ENCODE data around the gene ASPRV1. TPM values are rescaled to one million over a fixed set of nuclear protein-coding genes. Genes with fewer than 3 reads are reported as not detected.

ASPRV1 gene
- polyA plus RNA-seq, 3 donors, result 0.25 to 0.52 (median 0.27) TPM

GRCh38 chr2:69914950-69915945 lies 46.2 kb downstream of the ASPRV1 start, which contains the start of gene MXD1:
Gene MXD1, plus strand, starts transcription at chr2:69915109. Its CDS starts 222 bp downstream, at chr2:69915331.
- no peaks in the 10 kb centered on the region for H3K27me3 Mint-ChIP-seq (ENCODE audit: low read depth in 3 of 3)
- H3K36me3 Mint-ChIP-seq, result peaks cover 36 to 47% of the 10 kb centered on the region in 2 donors
- TF ChIP-seq CTCF (IDR thresholded peaks at IDR 0.05), result no peak
- DNase-seq, result peak in 2 of 3 donors; percentile 21 to 43
- peaks cover 29% of the 10 kb centered on the region for H3K4me1 Mint-ChIP-seq
- H3K4me1 ChIP-seq (ENCODE audit: control insufficient read depth in 1 of 2, insufficient read depth in 2 of 2, low read length in 2 of 2), result peaks cover 37 to 51% of the 10 kb centered on the region in 2 donors
- H2AFZ ChIP-seq (ENCODE audit: insufficient read depth, low read depth, low read length, poor library complexity, severe bottlenecking), result peak within 1 kb of the TSS; percentile 66
- no peaks in the 10 kb centered on the region for H3K27me3 ChIP-seq (ENCODE audit: control insufficient read depth in 2 of 2, insufficient read depth in 2 of 2, low read length in 2 of 2)
- peak within 1 kb of the TSS; percentile 92 for H3K9ac ChIP-seq (ENCODE audit: insufficient read depth, low read length, poor library complexity, severe bottlenecking)
- H4K20me1 ChIP-seq (ENCODE audit: insufficient read depth, low read length), result peaks cover 18% of the 10 kb centered on the region
- under 1% methylated on average over 76 of the region's 81 CpGs for WGBS (ENCODE audit: insufficient coverage)
- intact Hi-C loops (cut with micrococcal nuclease), result loop anchor here (1.0 to 5.0 kb wide), 7 partner anchors 32 to 387 kb away; partner anchors contain the start of genes FAM136A (in 2 of the 2), PCBP1 (in 2 of the 2) and C2orf42 (in 1 of the 2)
- H3K9me3 ChIP-seq (replicated peaks in 1 of 2; ENCODE audit: control insufficient read depth in 1 of 2, insufficient read depth in 1 of 2, low read length in 2 of 2), result no peaks in the 10 kb centered on the region
- peak within 1 kb of the TSS; percentile 85 to 98 (median 88) for H3K4me3 ChIP-seq (replicated peaks in 1 of 3; ENCODE audit: low read depth in 2 of 3, low read length in 3 of 3)
- peaks cover 0 to 2% (median 0%) of the 10 kb centered on the region in 7 donors for H3K9me3 Mint-ChIP-seq
- peak within 1 kb of the TSS; percentile 86 to 90 for H3K4me3 Mint-ChIP-seq
- peaks cover 58% of the 10 kb centered on the region for H3K79me2 ChIP-seq (ENCODE audit: insufficient read depth, low read length)
- peaks cover 24 to 36% of the 10 kb centered on the region in 2 donors for H3K36me3 ChIP-seq (replicated peaks in 1 of 2; ENCODE audit: control insufficient read depth in 1 of 2, insufficient read depth in 2 of 2, low read length in 2 of 2)
- H3K27ac Mint-ChIP-seq, result peak within 1 kb of the TSS; percentile 91 to 96 (median 95)
- H3K27ac ChIP-seq (ENCODE audit: low read depth in 1 of 2, low read length in 2 of 2), result peak within 1 kb of the TSS; percentile 92 to 97
- H3K4me2 ChIP-seq (replicated peaks; ENCODE audit: extremely low read depth, low read length, poor library complexity, severe bottlenecking), result peak within 1 kb of the TSS; percentile 77

Data from CD14-positive monocyte (primary cell).